ENCODE data around the gene TOM1.
"Not testable (repeated sequence)": the region's sequence is repeated elsewhere in the genome, so short reads cannot be mapped to it uniquely, and the experiment has no call there.

Gene TOM1

DNA sequence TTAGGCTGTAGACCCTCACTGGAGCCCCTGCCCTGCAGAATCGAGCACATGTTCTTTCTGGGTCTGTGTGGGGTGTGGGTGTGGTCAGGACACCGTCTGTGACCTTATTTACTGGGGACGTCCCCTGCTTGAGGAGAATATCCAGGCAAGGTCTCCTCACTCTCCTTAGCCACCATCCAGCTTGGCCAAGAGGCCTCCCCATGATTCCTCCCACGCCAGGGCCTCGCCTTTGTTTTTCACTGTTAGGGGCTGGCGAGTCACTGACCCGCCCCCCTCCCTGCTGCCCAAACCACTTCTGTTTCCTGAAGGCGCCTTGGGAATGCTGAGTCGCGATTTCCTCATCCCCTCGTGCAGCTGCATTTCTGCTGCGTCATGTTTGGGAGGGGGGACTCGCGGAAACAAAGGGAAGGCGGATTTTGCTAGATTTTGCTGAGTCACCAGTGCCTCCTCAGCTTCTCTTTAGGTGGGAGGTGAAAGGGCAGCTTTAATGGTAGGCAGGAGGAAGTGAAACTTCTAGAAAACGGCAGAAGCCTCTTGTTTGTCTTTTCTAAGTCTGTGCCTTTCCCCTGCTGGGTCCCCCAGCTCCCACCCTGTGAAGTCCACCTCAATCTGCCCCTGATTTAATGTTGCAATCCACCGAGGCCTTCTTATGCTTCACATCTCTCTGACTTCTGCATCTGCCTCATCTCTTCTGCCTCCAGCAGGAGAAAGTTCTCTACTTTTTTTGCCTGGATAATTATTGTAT lies 77.2 kb downstream of the TOM1 start:
- peak; percentile 99 for DNase-seq

DNA sequence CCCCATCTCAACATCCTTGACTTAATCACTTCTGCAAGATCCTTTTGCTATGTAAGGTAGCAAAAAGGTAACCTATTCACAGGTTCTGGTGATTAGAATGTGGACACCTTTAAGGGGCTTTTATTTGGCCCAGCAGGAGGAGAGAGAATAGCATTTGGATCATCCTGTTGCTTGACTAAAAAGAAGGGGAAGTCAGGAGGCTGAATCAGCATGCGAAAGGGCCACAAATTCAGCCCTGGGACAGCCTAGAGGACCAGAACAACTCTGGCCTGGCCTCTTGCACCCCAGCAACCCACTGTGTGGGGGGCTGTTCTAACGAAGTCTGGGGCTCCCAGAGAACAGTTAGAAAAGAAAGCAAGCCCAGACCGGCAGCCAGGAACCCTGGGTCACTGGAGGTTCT lies 78.0 kb downstream of the TOM1 start:
- DNase-seq = peak; percentile 20

GRCh38 chr22:35378621-35379020 lies 78.9 kb downstream of the TOM1 start:
- DNase-seq = no peak

GRCh38 chr22:35379146-35379993 lies 79.7 kb downstream of the TOM1 start:
- DNase-seq = no peak

GRCh38 chr22:35380013-35380412 lies 80.3 kb downstream of the TOM1 start:
- DNase-seq = no peak

DNA sequence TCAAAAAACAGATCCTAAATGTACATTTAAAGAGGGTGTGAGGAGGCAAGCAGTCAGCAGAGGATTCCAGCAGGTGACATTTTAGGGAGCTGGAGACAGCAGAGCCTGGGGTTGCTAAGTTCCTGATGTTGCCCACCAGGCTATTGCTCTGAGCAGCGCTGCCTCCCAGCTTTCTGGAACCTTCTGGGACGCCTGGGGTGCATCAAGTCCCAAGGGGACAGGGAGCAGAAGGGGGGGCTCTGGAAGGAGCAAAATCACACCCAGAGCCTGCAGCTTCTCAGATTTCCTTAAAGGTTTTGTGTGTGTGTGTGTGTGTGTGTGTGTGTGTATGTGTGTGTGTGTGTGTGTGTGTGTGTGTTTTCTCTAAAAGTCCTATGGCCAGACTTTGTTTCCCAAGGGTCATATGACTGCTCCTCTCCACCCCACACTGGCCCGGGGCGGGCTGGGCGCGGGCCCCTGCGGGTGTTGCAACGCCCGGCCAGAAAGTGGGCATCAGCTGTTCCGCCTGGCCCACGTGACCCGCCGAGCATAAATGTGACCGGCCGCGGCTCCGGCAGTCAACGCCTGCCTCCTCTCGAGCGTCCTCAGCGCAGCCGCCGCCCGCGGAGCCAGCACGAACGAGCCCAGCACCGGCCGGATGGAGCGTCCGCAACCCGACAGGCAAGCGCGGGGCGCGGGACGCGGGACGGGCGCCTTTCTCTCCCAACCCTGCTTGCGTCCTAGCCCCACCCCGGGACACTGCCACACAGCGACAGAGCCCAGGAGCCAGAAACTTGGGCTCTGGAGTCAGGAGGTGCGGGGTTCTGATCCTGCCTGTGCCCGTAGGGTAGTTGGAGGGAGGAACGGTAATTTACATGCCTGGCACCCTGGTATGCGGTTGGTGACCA lies 81.1 kb downstream of the TOM1 start, which contains the start of gene HMOX1:
TSS of gene HMOX1 (plus strand) at position 560 of the 887 bp plus-strand sequence. CDS start at position 638, 78 bp downstream.
- peak; percentile 90 for DNase-seq

GRCh38 chr22:35381424-35382009 lies 81.8 kb downstream of the TOM1 start:
- no peak for DNase-seq

DNA sequence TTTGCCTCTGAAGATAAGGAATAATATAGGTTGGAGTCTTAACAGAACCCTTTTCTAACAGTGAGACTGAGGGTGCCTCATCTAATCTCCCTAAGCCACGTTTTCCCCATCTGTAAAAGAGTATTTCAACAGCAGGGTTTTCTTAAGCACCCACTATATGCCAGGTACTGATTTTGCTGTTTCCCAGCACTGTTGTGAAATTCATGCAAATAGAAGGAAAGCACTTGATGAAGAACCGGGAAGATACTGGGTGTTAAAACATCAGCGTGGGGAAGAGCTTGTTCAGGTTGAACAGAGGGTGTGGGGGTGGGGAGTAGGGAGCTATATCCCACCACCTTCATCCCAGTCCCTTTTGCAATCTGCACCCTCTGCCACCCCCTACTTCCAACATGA lies 84.0 kb downstream of the TOM1 start:
- no peak for DNase-seq

DNA sequence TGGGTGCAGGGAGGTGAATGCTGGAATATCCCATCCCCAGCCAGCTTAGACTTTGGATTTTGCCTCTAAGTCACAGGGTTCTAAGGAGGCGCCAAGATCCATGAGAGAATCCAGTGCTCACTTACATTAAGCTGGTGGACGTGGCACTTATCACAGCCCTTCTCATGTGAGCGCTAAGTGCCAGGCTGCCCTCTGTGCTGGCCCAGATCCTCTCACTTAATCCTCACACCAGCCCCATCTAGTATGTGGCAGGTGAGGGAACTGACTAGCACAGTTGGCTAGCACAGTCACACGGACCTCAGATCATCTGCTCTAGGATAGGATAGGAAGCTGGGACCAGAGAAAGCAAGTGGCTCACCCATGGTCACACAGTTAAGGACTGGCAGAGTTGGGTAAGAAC lies 84.8 kb downstream of the TOM1 start:
- DNase-seq = no peak

DNA sequence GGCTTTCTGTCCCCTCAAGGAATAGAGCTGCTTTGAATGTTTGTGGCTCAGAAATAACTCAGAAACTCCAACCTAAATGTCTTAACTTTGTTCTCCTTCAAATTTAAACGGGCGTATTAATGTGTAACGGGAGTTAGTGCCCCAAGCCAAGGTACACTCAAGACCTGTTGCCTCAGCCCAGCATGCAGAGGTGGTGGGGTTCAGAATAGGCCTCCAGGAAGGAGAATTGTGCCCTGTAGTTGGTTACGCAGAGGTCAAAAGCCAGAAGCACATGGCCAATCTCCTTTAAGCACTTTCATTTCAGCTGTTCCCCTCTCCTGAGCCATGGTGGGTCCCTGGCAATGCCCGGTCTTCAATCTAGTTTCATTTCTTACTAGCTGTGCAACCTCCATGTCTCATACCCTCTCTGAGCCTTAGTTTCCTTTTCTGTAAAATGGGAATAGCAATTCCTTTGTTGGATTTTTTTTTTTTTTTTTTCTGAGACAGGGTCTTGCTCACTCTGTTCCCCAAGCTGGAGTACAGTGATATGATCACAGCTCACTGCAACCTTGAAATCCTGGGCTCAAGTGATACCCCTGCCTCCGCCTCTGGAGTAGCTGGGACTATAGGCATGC lies 85.4 kb downstream of the TOM1 start:
- DNase-seq = no peak

GRCh38 chr22:35386670-35387288 lies 87.1 kb downstream of the TOM1 start:
- DNase-seq = no peak

DNA sequence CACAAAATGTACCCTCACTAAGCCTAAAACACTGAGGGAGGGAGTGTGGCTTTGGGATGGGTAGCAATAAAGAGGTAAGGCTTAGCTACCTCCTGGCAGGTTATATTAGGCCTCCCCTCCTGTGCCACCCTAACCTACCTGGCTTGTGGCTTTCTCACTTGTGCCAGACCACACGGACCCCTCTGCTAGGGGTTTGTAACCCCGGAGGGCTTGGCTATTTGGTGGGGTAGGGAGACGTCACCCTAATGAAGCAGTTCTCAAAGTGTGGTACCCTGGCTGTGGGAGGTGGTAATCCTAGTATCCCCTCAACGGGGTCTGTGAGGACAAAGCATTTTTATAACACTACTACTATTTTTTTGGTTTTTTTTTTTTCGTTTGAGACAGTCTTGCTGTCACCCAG lies 91.2 kb downstream of the TOM1 start:
- DNase-seq = no peak

DNA sequence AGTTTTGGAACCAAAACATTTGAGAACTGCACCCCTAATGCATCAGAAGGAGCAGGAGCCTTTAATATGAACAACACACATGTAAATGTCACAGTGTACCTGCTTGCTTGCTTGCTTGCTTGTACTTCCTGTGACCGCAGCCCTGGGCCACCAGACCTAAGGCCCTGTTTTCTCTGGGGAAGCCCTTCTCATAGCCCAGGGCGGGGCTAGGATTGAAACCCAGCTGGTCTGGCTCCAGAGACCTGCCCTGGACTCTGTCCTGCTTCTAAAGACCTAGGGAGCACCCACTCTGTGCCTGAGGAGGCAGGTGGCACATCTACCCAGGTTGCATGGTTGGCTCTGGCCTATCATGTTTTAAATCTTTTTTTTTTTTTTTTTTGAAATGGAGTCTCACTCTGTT lies 92.7 kb downstream of the TOM1 start:
- DNase-seq = no peak

GRCh38 chr22:35393116-35394010 lies 93.7 kb downstream of the TOM1 start:
- DNase-seq = no peak

GRCh38 chr22:35394011-35394312 lies 94.3 kb downstream of the TOM1 start:
- DNase-seq = no peak

DNA sequence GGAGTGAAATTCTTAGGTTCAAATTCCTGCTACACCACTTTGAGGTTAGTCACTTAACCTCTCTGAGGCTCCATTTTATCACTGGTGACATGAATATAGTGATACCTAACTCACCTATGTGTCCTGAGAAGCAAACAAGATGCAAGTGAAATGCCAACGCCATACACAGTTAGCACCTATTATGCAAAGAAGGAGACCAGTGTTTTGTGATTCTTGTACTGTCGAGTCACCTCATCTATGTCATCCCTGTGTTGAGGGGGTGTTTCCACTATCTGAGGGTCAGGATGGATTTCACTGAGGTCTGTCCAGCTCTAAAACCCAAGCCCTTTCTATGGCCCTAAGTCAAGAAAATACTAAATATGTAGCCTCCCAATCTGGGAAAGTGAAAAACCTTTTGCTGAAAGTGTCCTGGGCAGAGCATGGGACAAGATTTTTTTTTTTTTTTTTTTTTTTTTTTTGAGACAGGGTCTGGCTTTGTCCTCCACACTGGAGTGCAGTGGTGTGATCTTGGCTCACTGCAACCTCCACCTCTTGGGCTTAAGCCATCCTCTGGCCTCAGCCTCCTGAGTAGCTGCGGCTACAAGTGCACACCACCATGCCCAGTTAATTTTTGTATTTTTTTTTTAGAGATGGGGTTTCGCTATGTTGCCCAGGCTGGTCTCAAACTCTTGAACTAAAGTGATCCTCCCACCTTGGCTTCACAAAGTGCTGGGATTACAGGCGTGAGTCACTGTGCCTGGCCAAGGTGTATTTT lies 95.3 kb downstream of the TOM1 start:
- no peak for DNase-seq

GRCh38 chr22:35396622-35397021 lies 96.9 kb downstream of the TOM1 start:
- DNase-seq = not testable (repeated sequence)

DNA sequence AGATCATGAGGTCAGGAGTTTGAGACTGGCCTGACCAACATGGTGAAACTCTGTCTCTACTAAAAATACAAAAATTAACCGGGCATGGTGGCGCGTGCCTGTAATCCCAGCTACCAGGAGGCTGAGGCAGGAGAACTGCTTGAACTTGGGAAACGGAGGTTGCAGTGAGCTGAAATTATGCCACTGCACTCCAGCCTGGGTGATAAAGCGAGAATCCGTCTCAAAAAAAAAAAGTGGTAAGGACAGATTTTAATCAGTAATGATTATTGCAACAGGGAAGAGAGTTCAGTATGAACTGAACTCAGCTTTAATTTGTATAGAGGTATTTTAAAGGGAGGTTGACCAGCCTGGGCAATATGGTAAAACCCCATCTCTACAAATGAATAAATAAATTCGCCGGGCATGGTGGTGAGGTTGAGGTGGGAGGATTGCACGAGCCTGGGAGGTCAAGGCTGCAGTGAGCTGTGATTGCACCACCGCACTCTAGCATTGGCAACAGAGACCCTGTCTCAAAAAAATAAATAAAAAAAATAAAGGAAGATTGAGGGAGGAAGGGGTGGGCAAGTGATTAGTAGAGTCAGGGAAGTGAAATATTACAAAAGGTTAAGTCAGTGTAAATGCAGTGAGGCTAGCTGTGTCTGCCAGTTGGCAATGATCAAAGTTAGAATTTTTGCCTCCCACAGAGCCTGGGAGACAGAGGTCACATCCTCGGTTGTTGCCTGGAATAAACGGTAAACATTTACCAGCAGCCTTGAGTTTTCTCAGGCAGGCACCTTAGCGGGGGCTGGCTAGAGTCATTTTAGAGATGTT lies 97.6 kb downstream of the TOM1 start:
- DNase-seq = no peak
